ENCODE data around the gene ZC3H18. TPM values are rescaled to one million over a fixed set of nuclear protein-coding genes. Genes with fewer than 3 reads are reported as not detected.

The ZC3H18 gene
- 10 to 100 TPM; 12.5 to 14.9 (median 13.3) TPM for total RNA-seq

- DNase-seq (ENCODE audit: low spot score in 2 of 2), result peak; percentile 95
- Histone ChIP-seq H3K9me3 (no peaks in the 10 kb centered on the region), H3K36me3 (no peaks in the 10 kb centered on the region), H3K27me3 (no peaks in the 10 kb centered on the region), H3K4me3 (peak within 1 kb of the TSS; percentile 83 to 91 (median 90)), H3K27ac (peak within 1 kb of the TSS; percentile 78 to 90), H3K4me1 (peaks cover 3 to 12% of the 10 kb centered on the region in 2 donors)
- intact Hi-C loops (cut with DNase I; ENCODE audit: low total_unique reads), result no loop called here
- TF ChIP-seq CTCF (IDR thresholded peaks at IDR 0.05), result no peak
- TF ChIP-seq POLR2AphosphoS5 (IDR thresholded peaks at IDR 0.05), result peak; percentile 47 to 86 (median 85)
These were observed at the start of gene ZC3H18 for GRCh38 chr16:88569985-88570690. Gene ZC3H18, plus strand, starts transcription at chr16:88570403. Its CDS starts 6,721 bp downstream, at chr16:88577124.

GRCh38 chr16:88521674-88522073 lies 48.5 kb upstream of the ZC3H18 start:
- no peaks in the 10 kb centered on the region for H3K36me3 ChIP-seq
- peaks cover 7 to 10% of the 10 kb centered on the region in 2 donors for H3K4me1 ChIP-seq
- H3K4me3 ChIP-seq, result no peak overlapping the region
- H3K9me3 ChIP-seq, result no peaks in the 10 kb centered on the region
- intact Hi-C loops (cut with DNase I; ENCODE audit: low total_unique reads), result no loop called here
- H3K27me3 ChIP-seq, result no peaks in the 10 kb centered on the region
- DNase-seq (ENCODE audit: low spot score in 2 of 2), result no peak
- TF ChIP-seq POLR2AphosphoS5 (IDR thresholded peaks at IDR 0.05) (no peak), POLR2A (IDR thresholded peaks at IDR 0.05) (no peak), CTCF (IDR thresholded peaks at IDR 0.05) (no peak)
- H3K27ac ChIP-seq, result no peak overlapping the region

- no peaks in the 10 kb centered on the region for H3K27me3 ChIP-seq
- no peak overlapping the region for H3K4me3 ChIP-seq
- no peaks in the 10 kb centered on the region for H3K36me3 ChIP-seq
- no peak for TF ChIP-seq CTCF (IDR thresholded peaks at IDR 0.05)
- TF ChIP-seq POLR2A (IDR thresholded peaks at IDR 0.05), result no peak
- no peak for TF ChIP-seq POLR2AphosphoS5 (IDR thresholded peaks at IDR 0.05)
- intact Hi-C loops (cut with DNase I; ENCODE audit: low total_unique reads), result no loop called here
- no peak for DNase-seq (ENCODE audit: low spot score in 2 of 2)
- no peaks in the 10 kb centered on the region for H3K9me3 ChIP-seq
- peaks cover 7 to 10% of the 10 kb centered on the region in 2 donors for H3K4me1 ChIP-seq
- no peak overlapping the region for H3K27ac ChIP-seq
These were observed 47.8 kb upstream of the ZC3H18 start for GRCh38 chr16:88522276-88522949.

- Histone ChIP-seq H3K9me3 (no peaks in the 10 kb centered on the region), H3K4me3 (peak overlapping the region in 1 of 3 donors; percentile 5), H3K36me3 (no peaks in the 10 kb centered on the region), H3K27ac (no peak overlapping the region), H3K27me3 (no peaks in the 10 kb centered on the region), H3K4me1 (peaks cover 7 to 10% of the 10 kb centered on the region in 2 donors)
- DNase-seq (ENCODE audit: low spot score in 2 of 2), result no peak
- intact Hi-C loops (cut with DNase I; ENCODE audit: low total_unique reads), result no loop called here
- no peak for TF ChIP-seq POLR2AphosphoS5 (IDR thresholded peaks at IDR 0.05)
- no peak for TF ChIP-seq CTCF (IDR thresholded peaks at IDR 0.05)
- TF ChIP-seq POLR2A (IDR thresholded peaks at IDR 0.05), result no peak
These were observed 46.7 kb upstream of the ZC3H18 start for GRCh38 chr16:88523309-88524161.

Measured in breast epithelium (tissue), 4 donors.